HFFc6 (cell line): ENCODE data around the gene MPRIP. TPM values are rescaled to one million over a fixed set of nuclear protein-coding genes. Genes with fewer than 3 reads are reported as not detected.
A peak's percentile ranks its signal among the peaks of the same experiment; 100 is the strongest.
"Not testable (repeated sequence)": the region's sequence is repeated elsewhere in the genome, so short reads cannot be mapped to it uniquely, and the experiment has no call there.

Source experiments
- DNase-seq: peaks from one replicate; pipeline ENCODE4 v3.0.0-alpha.2; 2018
- H3K27ac Mint-ChIP-seq: 2 replicates; pipeline ENCODE4 v1.8.0; 2020; ENCODE audit warnings: mild to moderate bottlenecking, mixed read lengths
- H3K27me3 Mint-ChIP-seq: 2 replicates; pipeline ENCODE4 v1.8.0; 2021; ENCODE audit warnings: mild to moderate bottlenecking, moderate library complexity, mixed read lengths; ENCODE audit not compliant: insufficient read depth
- H3K36me3 Mint-ChIP-seq: 2 replicates; pipeline ENCODE4 v1.8.0; 2021; ENCODE audit warnings: low read depth, mixed read lengths
- H3K4me1 Mint-ChIP-seq: 2 replicates; pipeline ENCODE4 v1.8.0; 2020; ENCODE audit warnings: low read depth, mixed read lengths
- H3K4me3 Mint-ChIP-seq: 2 replicates; pipeline ENCODE4 v1.8.0; 2020; ENCODE audit warnings: mild to moderate bottlenecking, moderate library complexity, mixed read lengths
- H3K9me3 Mint-ChIP-seq: 2 replicates; pipeline ENCODE4 v1.8.0; 2020; ENCODE audit warnings: mild to moderate bottlenecking, mixed read lengths
- total RNA-seq, 6 experiments: library from RNA; stranded (reverse); fragmentation: NEBNext Ultra II Directional; extraction: Animal tissue kit (Norgen Biotek cat#: 25700); gene quantifications; 2 replicates in 1 of 6; 3 replicates in 5 of 6; pipeline ENCODE4 v1.2.3, GENCODE V29; 2021
- TF ChIP-seq, protein P1 (sequence below): fragments of 200-600 bp; sonication (generic); IDR thresholded peaks from 2 replicates; pipeline ENCODE4 v1.5.0; 2021; ENCODE audit warnings: antibody characterized with exemption, mild to moderate bottlenecking

The MPRIP gene
- total RNA-seq, 6 experiments from 2014 or later = 350 to 409 (median 372) TPM

DNA sequence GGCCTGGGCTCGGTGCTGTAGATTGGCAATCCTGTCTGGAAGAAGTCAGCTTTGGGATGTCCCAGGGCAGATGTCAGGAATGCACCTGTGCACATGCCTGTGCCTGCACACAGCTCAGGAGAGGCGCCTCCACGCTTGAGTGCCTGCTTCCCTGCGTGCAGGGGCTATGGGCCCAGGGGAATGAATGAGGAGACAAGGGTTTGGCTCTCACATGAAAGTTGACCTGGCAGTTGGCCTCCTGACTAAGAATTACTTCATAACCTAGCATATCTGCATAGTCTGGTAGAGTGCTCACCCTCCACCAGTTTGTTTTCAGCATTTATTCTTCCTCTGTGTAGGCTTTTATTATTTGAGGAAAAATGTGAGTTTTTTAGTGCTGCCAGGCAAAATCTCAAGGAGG, 113.8 kb downstream of the MPRIP start:
- Mint-ChIP-seq H3K36me3 (peaks cover 48% of the 10 kb centered on the region), H3K4me3 (peak overlapping the region; percentile 60), H3K27me3 (peaks cover 11% of the 10 kb centered on the region), H3K9me3 (no peaks in the 10 kb centered on the region), H3K27ac (peak overlapping the region; percentile 87), H3K4me1 (peaks cover 64% of the 10 kb centered on the region)
- DNase-seq = peak; percentile 64
- TF ChIP-seq, protein P1, sequence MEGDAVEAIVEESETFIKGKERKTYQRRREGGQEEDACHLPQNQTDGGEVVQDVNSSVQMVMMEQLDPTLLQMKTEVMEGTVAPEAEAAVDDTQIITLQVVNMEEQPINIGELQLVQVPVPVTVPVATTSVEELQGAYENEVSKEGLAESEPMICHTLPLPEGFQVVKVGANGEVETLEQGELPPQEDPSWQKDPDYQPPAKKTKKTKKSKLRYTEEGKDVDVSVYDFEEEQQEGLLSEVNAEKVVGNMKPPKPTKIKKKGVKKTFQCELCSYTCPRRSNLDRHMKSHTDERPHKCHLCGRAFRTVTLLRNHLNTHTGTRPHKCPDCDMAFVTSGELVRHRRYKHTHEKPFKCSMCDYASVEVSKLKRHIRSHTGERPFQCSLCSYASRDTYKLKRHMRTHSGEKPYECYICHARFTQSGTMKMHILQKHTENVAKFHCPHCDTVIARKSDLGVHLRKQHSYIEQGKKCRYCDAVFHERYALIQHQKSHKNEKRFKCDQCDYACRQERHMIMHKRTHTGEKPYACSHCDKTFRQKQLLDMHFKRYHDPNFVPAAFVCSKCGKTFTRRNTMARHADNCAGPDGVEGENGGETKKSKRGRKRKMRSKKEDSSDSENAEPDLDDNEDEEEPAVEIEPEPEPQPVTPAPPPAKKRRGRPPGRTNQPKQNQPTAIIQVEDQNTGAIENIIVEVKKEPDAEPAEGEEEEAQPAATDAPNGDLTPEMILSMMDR = no peak

DNA sequence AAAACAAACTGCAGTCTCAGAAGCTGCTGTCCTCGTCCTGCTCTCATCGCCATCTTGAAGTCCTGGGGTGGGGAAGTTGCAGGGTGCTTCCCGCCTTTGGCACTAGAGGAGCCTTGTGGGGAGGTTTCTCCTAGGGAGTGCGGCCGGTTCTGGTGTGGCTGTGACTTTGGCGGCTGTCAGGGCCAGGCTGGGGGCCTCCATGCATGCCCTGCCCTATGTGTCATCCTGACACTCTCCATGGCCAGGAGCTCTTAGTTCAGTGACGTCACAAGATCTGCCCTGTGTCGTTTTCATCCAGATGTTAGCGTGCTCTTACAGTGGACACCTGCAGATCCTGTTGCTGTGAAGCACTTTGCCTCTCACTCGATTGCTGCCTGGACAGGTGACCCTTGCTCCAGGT, 114.3 kb downstream of the MPRIP start:
- peak overlapping the region; percentile 60 for H3K4me3 Mint-ChIP-seq
- DNase-seq = peak; percentile 24
- TF ChIP-seq, protein P1 = no peak
- peaks cover 60% of the 10 kb centered on the region for H3K4me1 Mint-ChIP-seq
- no peaks in the 10 kb centered on the region for H3K9me3 Mint-ChIP-seq
- peaks cover 50% of the 10 kb centered on the region for H3K36me3 Mint-ChIP-seq
- peaks cover 11% of the 10 kb centered on the region for H3K27me3 Mint-ChIP-seq
- peak overlapping the region; percentile 87 for H3K27ac Mint-ChIP-seq

DNA sequence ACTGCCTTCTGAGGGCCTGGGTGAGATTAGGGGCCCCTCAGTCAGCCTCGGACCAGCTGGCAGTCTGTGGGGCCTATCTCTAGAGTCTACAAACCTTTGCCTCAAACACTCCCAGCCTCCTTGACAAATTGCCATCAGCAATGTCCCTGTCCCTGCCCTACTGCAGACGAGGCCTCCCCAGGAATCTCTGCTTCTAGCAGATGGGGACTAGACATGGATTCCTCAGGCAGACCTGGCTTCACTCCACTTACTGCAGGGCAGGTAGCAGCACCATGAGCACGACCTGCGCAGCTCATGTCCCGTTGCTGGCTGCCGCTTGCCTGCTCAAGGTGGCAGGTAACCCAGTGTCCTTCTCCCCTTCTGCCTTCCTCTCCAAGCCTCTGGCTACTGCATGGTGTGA, 114.8 kb downstream of the MPRIP start:
- Mint-ChIP-seq H3K4me1 (peaks cover 55% of the 10 kb centered on the region), H3K4me3 (peak overlapping the region; percentile 60; the same call in 1 of the 2 replicates), H3K27ac (peak overlapping the region; percentile 87), H3K9me3 (no peaks in the 10 kb centered on the region), H3K27me3 (peaks cover 10% of the 10 kb centered on the region), H3K36me3 (peaks cover 52% of the 10 kb centered on the region)
- no peak for DNase-seq
- TF ChIP-seq, protein P1 = no peak

DNA sequence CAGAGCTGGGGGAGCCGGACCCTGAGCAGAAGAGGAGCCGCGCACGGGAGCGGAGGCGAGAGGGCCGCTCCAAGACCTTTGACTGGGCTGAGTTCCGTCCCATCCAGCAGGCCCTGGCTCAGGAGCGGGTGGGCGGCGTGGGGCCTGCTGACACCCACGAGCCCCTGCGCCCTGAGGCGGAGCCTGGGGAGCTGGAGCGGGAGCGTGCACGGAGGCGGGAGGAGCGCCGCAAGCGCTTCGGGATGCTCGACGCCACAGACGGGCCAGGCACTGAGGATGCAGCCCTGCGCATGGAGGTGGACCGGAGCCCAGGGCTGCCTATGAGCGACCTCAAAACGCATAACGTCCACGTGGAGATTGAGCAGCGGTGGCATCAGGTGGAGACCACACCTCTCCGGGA, 116.2 kb downstream of the MPRIP start:
- not testable (repeated sequence) for DNase-seq, H3K4me3 Mint-ChIP-seq, H3K27me3 Mint-ChIP-seq, H3K9me3 Mint-ChIP-seq, H3K27ac Mint-ChIP-seq
- peaks cover 40% of the 10 kb centered on the region for H3K4me1 Mint-ChIP-seq
- peaks cover 51% of the 10 kb centered on the region for H3K36me3 Mint-ChIP-seq

DNA sequence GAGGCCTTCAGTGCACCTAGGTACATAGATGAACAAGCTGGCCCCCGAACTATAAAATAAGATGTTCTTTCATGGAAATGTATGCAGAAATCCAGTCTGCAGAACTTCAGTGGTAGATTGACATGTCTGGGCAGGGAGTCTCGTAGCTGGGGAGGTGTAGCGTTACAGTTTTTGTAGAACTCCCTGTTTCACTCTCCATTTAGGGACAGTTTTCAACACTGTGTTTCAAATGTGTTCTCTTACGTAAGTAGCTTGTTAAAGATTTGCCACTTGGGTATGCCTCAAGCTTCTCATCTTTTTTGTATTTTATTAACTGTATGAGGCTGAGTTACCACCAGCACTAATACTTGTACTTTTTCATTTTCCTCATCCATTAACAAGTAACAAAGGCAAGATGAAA, 117.3 kb downstream of the MPRIP start:
- DNase-seq = no peak
- 0 out of 2 replicates have a peak overlapping the region, but pooled peaks have one; percentile 13 for H3K27ac Mint-ChIP-seq
- H3K27me3 Mint-ChIP-seq = peaks cover 9% of the 10 kb centered on the region
- TF ChIP-seq, protein P1 = no peak
- H3K9me3 Mint-ChIP-seq = no peaks in the 10 kb centered on the region
- peaks cover 46% of the 10 kb centered on the region for H3K36me3 Mint-ChIP-seq
- H3K4me1 Mint-ChIP-seq = peaks cover 30% of the 10 kb centered on the region
- H3K4me3 Mint-ChIP-seq = no peak overlapping the region

DNA sequence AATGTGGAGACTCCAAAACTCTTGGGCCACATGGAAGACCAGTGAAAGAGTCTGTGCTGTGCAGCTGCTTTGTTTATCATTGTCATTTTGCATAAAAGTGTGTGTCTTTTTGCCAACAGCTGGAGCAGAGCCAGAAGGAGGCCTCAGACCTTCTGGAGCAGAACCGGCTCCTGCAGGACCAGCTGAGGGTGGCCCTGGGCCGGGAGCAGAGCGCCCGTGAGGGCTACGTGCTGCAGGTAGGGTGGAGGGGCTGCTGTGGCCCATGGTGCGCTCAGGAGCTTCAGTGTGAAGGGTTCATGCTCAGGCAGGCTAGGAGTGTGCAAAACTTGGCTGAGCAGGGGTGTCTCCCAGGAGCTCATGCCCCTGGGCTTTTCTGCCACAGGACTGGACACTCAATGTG, 118.9 kb downstream of the MPRIP start:
- H3K4me1 Mint-ChIP-seq = peaks cover 14% of the 10 kb centered on the region
- no peak overlapping the region for H3K4me3 Mint-ChIP-seq
- DNase-seq = no peak
- peaks cover 3% of the 10 kb centered on the region for H3K27me3 Mint-ChIP-seq
- H3K27ac Mint-ChIP-seq = no peak overlapping the region
- TF ChIP-seq, protein P1 = no peak
- H3K36me3 Mint-ChIP-seq = peaks cover 43% of the 10 kb centered on the region
- no peaks in the 10 kb centered on the region for H3K9me3 Mint-ChIP-seq
